BE2C (cell line): ENCODE measurements around the gene UNC119B. TPM values are rescaled to one million over a fixed set of nuclear protein-coding genes. Genes with fewer than 3 reads are reported as not detected.

ENCODE experiments used
- DNase-seq: peaks from one replicate; pipeline ENCODE4 v3.0.0-alpha.2; 2020
- H3K27me3 ChIP-seq: fragments of 250-450 bp; sonication (Bioruptor Pico); 2 replicates; pipeline ENCODE4 v1.5.1; 2020; ENCODE audit warnings: mild to moderate bottlenecking
- H3K36me3 ChIP-seq: fragments of 250-450 bp; sonication (Bioruptor Pico); 2 replicates; pipeline ENCODE4 v1.5.1; 2020; ENCODE audit warnings: mild to moderate bottlenecking
- H3K4me1 ChIP-seq: fragments of 250-450 bp; sonication (Bioruptor Pico); 2 replicates; pipeline ENCODE4 v1.5.1; 2020
- H3K4me3 ChIP-seq: 2 replicates; pipeline ENCODE4 v1.5.1; 2011; ENCODE audit warnings: low read depth, low read length
- H3K9me3 ChIP-seq: fragments of 250-450 bp; sonication (Bioruptor Pico); 2 replicates; pipeline ENCODE4 v1.5.1; 2020
- polyA plus RNA-seq: library from polyadenylated mRNA; unstranded; fragments of >200 nt; gene quantifications from one replicate; pipeline ENCODE4 v1.2.1, GENCODE V29; 2012; ENCODE audit warnings: low read depth, missing spikeins; ENCODE audit not compliant: insufficient read length, insufficient read depth
- TF ChIP-seq, protein P1 (sequence below): IDR thresholded peaks from 2 replicates; pipeline ENCODE4 v1.5.1; 2012; ENCODE audit warnings: mild to moderate bottlenecking, low read depth, low read length

The UNC119B gene
- 42.3 TPM for polyA plus RNA-seq

DNA sequence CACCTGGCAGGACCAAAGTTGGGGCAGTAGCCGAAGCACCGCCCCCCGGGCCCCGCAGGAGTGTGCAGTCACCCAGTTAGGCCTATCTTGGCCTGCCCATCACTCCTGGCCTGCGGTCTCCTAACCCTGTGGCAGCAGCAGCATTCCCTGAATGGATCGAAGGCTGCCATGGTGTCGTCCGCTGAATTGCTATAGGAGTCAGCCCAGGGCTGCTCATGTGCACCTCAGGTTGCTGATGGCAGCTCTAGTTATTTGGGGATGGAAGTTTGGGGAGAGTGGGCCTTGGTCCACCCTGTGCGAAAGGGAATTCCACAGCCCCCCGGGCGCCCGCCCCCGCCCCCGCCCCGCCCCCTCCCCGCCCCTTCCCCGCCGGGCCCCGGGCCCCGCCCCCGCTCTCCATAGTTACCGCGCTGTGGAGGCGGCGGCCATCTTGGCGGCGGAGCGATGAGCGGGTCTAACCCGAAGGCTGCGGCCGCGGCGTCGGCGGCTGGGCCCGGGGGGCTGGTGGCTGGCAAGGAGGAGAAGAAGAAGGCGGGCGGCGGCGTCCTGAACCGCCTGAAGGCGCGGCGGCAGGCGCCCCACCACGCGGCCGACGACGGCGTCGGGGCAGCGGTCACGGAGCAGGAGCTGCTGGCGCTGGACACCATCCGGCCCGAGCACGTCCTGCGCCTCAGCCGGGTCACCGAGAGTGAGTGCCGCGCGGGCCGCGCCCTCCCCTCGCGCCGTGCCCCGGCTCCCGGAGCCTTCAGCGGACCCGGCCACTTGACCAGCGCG, at the start of gene UNC119B:
Gene UNC119B, plus strand, starts transcription at position 428 of the 774 bp plus-strand sequence. Its CDS starts 17 bp downstream, at position 445.
- TF ChIP-seq, protein P1, sequence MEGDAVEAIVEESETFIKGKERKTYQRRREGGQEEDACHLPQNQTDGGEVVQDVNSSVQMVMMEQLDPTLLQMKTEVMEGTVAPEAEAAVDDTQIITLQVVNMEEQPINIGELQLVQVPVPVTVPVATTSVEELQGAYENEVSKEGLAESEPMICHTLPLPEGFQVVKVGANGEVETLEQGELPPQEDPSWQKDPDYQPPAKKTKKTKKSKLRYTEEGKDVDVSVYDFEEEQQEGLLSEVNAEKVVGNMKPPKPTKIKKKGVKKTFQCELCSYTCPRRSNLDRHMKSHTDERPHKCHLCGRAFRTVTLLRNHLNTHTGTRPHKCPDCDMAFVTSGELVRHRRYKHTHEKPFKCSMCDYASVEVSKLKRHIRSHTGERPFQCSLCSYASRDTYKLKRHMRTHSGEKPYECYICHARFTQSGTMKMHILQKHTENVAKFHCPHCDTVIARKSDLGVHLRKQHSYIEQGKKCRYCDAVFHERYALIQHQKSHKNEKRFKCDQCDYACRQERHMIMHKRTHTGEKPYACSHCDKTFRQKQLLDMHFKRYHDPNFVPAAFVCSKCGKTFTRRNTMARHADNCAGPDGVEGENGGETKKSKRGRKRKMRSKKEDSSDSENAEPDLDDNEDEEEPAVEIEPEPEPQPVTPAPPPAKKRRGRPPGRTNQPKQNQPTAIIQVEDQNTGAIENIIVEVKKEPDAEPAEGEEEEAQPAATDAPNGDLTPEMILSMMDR = no peak
- no peaks in the 10 kb centered on the region for H3K27me3 ChIP-seq
- H3K4me3 ChIP-seq = peak within 1 kb of the TSS; percentile 91
- H3K36me3 ChIP-seq = peaks cover 24% of the 10 kb centered on the region
- H3K4me1 ChIP-seq = peaks cover 23% of the 10 kb centered on the region
- DNase-seq = peak; percentile 86
- H3K9me3 ChIP-seq = no peaks in the 10 kb centered on the region

DNA sequence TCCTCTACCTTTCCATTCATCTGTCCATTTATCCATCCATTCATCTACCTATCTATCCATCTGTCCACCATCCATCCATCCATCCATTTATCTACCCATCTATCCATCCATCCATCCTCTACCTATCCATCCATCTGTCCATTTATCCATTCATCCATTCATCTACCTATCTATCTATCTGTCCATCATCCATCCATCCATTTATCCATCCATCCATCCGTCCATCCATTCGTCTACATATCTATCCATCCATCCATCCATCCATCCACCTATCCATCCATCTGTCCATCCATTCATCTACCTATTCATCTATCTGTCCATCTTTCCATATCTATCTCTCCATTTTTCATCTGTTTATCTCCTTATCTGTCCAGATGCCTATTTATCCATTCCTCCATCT, 48.8 kb upstream of the UNC119B start:
- H3K4me3 ChIP-seq = no peak overlapping the region
- H3K4me1 ChIP-seq = no peaks in the 10 kb centered on the region
- no peaks in the 10 kb centered on the region for H3K27me3 ChIP-seq
- TF ChIP-seq, protein P1 = no peak
- H3K9me3 ChIP-seq = no peaks in the 10 kb centered on the region
- peaks cover 2% of the 10 kb centered on the region; the same call in 1 of the 2 replicates for H3K36me3 ChIP-seq
- no peak for DNase-seq

DNA sequence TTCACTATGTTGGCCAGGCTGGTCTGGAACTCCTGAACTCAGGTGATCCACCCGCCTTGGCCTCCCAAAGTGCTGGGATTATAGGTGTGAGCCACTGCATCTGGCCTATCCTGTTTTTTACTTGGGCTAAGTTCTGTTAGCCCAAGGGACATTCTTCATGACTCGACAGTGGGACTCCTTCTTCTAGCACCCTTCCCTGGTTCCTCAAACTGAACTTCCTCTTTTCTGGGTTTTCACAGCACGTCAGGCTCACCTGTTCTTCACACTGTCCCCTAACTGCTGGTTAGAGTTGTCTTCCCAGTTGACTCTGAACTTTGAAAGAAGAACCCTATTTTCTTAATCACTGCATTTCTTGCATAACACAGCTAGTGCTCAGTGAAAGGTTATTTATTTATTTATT, 47.4 kb upstream of the UNC119B start:
- Histone ChIP-seq H3K9me3 (no peaks in the 10 kb centered on the region), H3K4me1 (no peaks in the 10 kb centered on the region), H3K27me3 (no peaks in the 10 kb centered on the region), H3K4me3 (no peak overlapping the region), H3K36me3 (0 out of 2 replicates have a peak, but pooled peaks cover 2% of the 10 kb centered on the region)
- no peak for DNase-seq
- TF ChIP-seq, protein P1 = no peak

DNA sequence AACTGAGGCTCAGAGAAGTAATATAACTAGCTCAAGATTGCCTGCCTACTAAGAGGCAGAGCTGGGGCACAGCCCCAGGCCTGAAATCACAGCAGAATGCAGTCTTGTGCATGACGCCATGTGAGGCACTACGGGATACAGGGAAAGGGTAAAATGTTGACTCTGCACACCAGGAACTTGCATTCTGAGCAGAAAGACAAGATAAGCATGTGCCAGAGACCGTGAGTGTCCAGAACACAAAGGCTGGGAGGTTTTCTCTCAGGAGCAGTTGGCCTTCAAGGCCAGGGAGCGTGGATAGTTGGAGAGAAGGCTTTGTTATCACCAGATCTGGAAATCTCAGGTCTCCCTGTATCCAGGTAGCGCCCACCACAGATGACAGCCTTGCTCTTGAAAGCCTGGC, 46.5 kb upstream of the UNC119B start:
- Histone ChIP-seq H3K9me3 (no peaks in the 10 kb centered on the region), H3K4me1 (peaks cover 3% of the 10 kb centered on the region; the same call in 1 of the 2 replicates), H3K4me3 (no peak overlapping the region), H3K27me3 (no peaks in the 10 kb centered on the region), H3K36me3 (0 out of 2 replicates have a peak, but pooled peaks cover 2% of the 10 kb centered on the region)
- no peak for DNase-seq
- TF ChIP-seq, protein P1 = no peak

DNA sequence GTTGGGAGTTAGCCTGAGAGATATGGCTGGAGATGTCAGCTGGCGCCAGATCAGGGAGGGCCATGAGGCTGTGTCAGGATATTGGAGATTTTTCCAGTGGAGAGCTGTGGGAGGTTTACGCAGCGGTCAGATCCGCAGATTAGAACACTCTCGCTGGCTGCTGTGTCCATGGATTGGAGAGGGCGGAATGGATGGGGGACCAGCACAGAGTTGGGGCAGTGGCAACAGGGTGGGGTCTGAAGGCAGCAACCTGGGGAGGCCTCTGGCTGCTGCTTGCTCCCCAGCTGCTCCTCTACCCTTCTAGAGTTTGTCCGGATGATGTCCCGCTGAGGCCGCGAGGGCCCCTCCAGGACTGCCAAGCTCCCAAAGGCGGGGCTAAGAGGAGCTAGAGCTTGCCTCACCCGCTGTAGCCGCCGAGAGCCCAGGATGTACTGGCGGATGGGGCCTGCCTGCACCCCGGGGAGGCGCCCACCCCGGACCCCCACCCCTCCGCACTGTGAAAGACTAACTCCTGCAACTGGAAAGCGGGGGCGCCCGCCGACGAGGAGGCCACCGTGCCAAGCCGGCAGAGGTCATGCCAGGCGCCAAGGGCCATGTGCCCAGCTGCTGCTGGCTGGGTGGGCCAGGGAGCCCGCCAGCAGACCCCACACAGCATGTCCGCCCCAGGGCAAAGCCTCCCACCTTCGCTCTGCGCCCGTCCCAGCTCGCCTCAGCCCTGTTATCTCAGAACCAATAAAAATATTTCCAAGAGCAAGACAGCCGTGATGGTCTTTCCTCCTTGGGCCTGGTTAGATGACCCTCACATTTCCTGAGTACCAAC, 43.5 kb upstream of the UNC119B start:
- no peaks in the 10 kb centered on the region for H3K36me3 ChIP-seq
- peak; percentile 50 for DNase-seq
- H3K27me3 ChIP-seq = no peaks in the 10 kb centered on the region
- peaks cover 4% of the 10 kb centered on the region for H3K4me1 ChIP-seq
- no peaks in the 10 kb centered on the region for H3K9me3 ChIP-seq
- no peak overlapping the region for H3K4me3 ChIP-seq
- TF ChIP-seq, protein P1 = no peak
